Trophoblast cell (in vitro differentiated cells and primary cell): ENCODE data around the gene ZNF467.

Source experiments
- DNase-seq, 2 donors: peaks; one replicate each; pipeline ENCODE4 v3.0.0-alpha.2; 2016
- H2AFZ ChIP-seq: 2 replicates; pipeline ENCODE4 v1.6.1; 2013; ENCODE audit warnings: low read length, moderate library complexity, mild to moderate bottlenecking; ENCODE audit not compliant: insufficient read depth, poor library complexity
- H2AK5ac ChIP-seq: 2 replicates; pipeline ENCODE4 v1.6.1; 2013; ENCODE audit warnings: mild to moderate bottlenecking, low read length
- H2BK120ac ChIP-seq: 2 replicates; pipeline ENCODE4 v1.6.1; 2013; ENCODE audit warnings: low read length, mild to moderate bottlenecking, moderate library complexity; ENCODE audit not compliant: insufficient read depth, poor library complexity
- H2BK12ac ChIP-seq: 2 replicates; pipeline ENCODE4 v1.6.1; 2013; ENCODE audit warnings: mild to moderate bottlenecking, low read length, moderate library complexity
- H2BK5ac ChIP-seq: 2 replicates; pipeline ENCODE4 v1.6.1; 2013; ENCODE audit warnings: low read length, low read depth, moderate library complexity, mild to moderate bottlenecking; ENCODE audit not compliant: poor library complexity
- H3K14ac ChIP-seq: 2 replicates; pipeline ENCODE4 v1.6.1; 2013; ENCODE audit warnings: mild to moderate bottlenecking, low read length
- H3K18ac ChIP-seq: 2 replicates; pipeline ENCODE4 v1.6.1; 2013; ENCODE audit warnings: mild to moderate bottlenecking, low read length
- H3K23ac ChIP-seq: 2 replicates; pipeline ENCODE4 v1.6.1; 2013; ENCODE audit warnings: low read length
- H3K27ac ChIP-seq: 2 replicates; pipeline ENCODE4 v1.5.1; 2013; ENCODE audit warnings: low read depth, mild to moderate bottlenecking, inconsistent platforms, low read length, moderate library complexity
- H3K27me3 ChIP-seq: 2 replicates; pipeline ENCODE4 v1.6.1; 2013; ENCODE audit warnings: inconsistent platforms, mild to moderate bottlenecking, low read length, moderate library complexity; ENCODE audit not compliant: insufficient read depth
- H3K36me3 ChIP-seq, 2 experiments: 1 replicate in 1 of 2; 2 replicates in 1 of 2; pipeline ENCODE4 v1.6.1; 2013; ENCODE audit warnings: low read length in 2 of 2, mild to moderate bottlenecking in 2 of 2, moderate library complexity in 1 of 2; ENCODE audit not compliant: insufficient read depth in 2 of 2, control insufficient read depth in 1 of 2
- H3K4ac ChIP-seq: 2 replicates; pipeline ENCODE4 v1.6.1; 2013; ENCODE audit warnings: low read depth, mild to moderate bottlenecking, low read length, moderate library complexity
- H3K4me1 ChIP-seq, 2 experiments: 1 replicate in 1 of 2; 2 replicates in 1 of 2; pipeline ENCODE4 v1.6.1; 2013; ENCODE audit warnings: low read length in 2 of 2, mild to moderate bottlenecking in 2 of 2, moderate library complexity in 1 of 2; ENCODE audit not compliant: insufficient read depth in 2 of 2, control insufficient read depth in 1 of 2
- H3K4me2 ChIP-seq: 2 replicates; pipeline ENCODE4 v1.6.1; 2013; ENCODE audit warnings: inconsistent platforms, mild to moderate bottlenecking, low read length, moderate library complexity
- H3K4me3 ChIP-seq: 2 replicates; pipeline ENCODE4 v1.5.1; 2013; ENCODE audit warnings: mild to moderate bottlenecking, low read depth, low read length, inconsistent platforms
- H3K79me1 ChIP-seq: one replicate; pipeline ENCODE4 v1.6.1; 2013; ENCODE audit warnings: low read length
- H3K79me2 ChIP-seq: 2 replicates; pipeline ENCODE4 v1.6.1; 2013; ENCODE audit warnings: low read length, mild to moderate bottlenecking; ENCODE audit not compliant: control insufficient read depth, insufficient read depth, poor library complexity
- H3K9ac ChIP-seq: 2 replicates; pipeline ENCODE4 v1.6.1; 2013; ENCODE audit warnings: mild to moderate bottlenecking, low read length
- H3K9me3 ChIP-seq: 2 replicates; pipeline ENCODE4 v1.6.1; 2013; ENCODE audit warnings: low read depth, mild to moderate bottlenecking, control low read depth, inconsistent platforms, low read length; ENCODE audit not compliant: insufficient read depth
- H4K12ac ChIP-seq: 2 replicates; pipeline ENCODE4 v1.6.1; 2013; ENCODE audit warnings: low read depth, mild to moderate bottlenecking, low read length, moderate library complexity
- H4K8ac ChIP-seq: 2 replicates; pipeline ENCODE4 v1.6.1; 2013; ENCODE audit warnings: low read depth, mild to moderate bottlenecking, low read length, moderate library complexity
- H4K91ac ChIP-seq: one replicate; pipeline ENCODE4 v1.6.1; 2013; ENCODE audit warnings: low read depth, mild to moderate bottlenecking, low read length, moderate library complexity
- WGBS: extraction: QIAGEN DNeasy Blood & Tissue Kit; methylation state at CpG from one replicate; pipeline ENCODE4 v1.1.7; 2013; ENCODE audit warnings: missing lambda C conversion rate; ENCODE audit not compliant: insufficient read length, insufficient coverage; ENCODE audit errors: extremely low coverage; 5-methylcytosine and 5-hydroxymethylcytosine counted together

ZNF467 gene

DNA sequence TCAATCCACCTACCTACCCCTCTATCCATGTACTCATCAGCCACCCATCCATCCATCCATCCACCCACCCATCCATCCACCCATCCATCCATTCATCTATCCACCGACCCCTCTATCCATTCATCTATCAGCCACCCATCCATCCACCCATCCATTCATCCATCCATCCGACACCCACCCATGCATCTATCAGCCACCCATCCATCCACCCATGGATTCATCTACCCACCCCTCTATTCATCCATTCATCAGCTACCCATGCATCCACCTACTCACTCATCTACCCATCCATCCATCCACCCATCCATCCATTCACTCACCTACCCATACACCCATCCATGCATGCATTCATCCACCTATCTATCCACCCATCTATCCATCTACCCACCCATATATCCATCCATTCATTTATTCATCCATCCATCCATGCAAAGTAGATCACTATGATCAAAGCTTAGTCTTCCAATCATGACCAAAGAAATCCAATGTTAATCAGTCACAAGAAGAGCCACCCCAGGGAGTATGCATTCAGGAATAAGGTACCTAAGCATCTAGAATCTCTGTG is 27.7 kb upstream of the ZNF467 start:
- no peaks in the 10 kb centered on the region for H3K79me2 ChIP-seq
- H3K18ac ChIP-seq: no peak overlapping the region
- no peaks in the 10 kb centered on the region for H3K27me3 ChIP-seq
- no peak for DNase-seq
- H3K27ac ChIP-seq: no peak overlapping the region
- no peak overlapping the region for H3K4me3 ChIP-seq
- H2BK120ac ChIP-seq: no peak overlapping the region
- no peaks in the 10 kb centered on the region for H3K36me3 ChIP-seq
- H2BK5ac ChIP-seq: no peak overlapping the region
- no peaks in the 10 kb centered on the region for H3K9me3 ChIP-seq
- no peak overlapping the region for H3K23ac ChIP-seq
- H3K79me1 ChIP-seq: no peaks in the 10 kb centered on the region
- no peak overlapping the region for H4K8ac ChIP-seq
- 94% methylated on average over 2 of the region's 2 CpGs for WGBS
- H4K12ac ChIP-seq: no peak overlapping the region
- no peak overlapping the region for H2BK12ac ChIP-seq
- H3K9ac ChIP-seq: no peak overlapping the region
- H3K4me2 ChIP-seq: no peak overlapping the region
- H3K14ac ChIP-seq: no peak overlapping the region
- H2AK5ac ChIP-seq: no peak overlapping the region
- H3K4ac ChIP-seq: no peak overlapping the region
- H4K91ac ChIP-seq: no peak overlapping the region
- H3K4me1 ChIP-seq: no peaks in the 10 kb centered on the region
- no peak overlapping the region for H2AFZ ChIP-seq

DNA sequence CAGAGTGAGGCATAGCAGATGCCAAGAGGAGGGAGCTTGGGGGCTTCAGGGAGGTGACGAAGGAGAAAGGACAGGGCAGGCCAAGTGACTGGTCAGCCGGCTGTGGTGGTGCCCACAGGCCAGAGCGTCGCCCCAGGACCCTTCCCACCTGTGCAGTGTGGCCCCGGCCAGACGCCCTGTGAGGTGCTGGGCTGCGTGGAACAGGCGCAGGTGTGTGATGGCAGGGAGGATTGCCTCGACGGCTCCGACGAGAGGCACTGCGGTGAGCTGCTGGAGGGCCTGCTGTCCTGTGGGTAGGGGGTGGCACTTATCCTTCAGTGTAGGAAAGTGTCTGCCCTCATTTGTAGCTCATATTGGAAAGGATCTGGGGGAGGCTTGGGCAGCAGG is 26.8 kb upstream of the ZNF467 start:
- H3K4me2 ChIP-seq: no peak overlapping the region
- no peaks in the 10 kb centered on the region for H3K9me3 ChIP-seq
- H4K8ac ChIP-seq: no peak overlapping the region
- no peak overlapping the region for H3K18ac ChIP-seq
- no peaks in the 10 kb centered on the region for H3K4me1 ChIP-seq
- no peaks in the 10 kb centered on the region for H3K27me3 ChIP-seq
- H2BK5ac ChIP-seq: no peak overlapping the region
- H3K36me3 ChIP-seq: no peaks in the 10 kb centered on the region
- H3K27ac ChIP-seq: no peak overlapping the region
- peak overlapping the region; percentile 40 for H3K4me3 ChIP-seq
- no peak overlapping the region for H2AFZ ChIP-seq
- H3K14ac ChIP-seq: no peak overlapping the region
- no peak overlapping the region for H2BK12ac ChIP-seq
- no peak overlapping the region for H3K23ac ChIP-seq
- H2AK5ac ChIP-seq: no peak overlapping the region
- no CpG with 5 or more reads among the region's 13 CpGs for WGBS
- H4K12ac ChIP-seq: no peak overlapping the region
- no peaks in the 10 kb centered on the region for H3K79me1 ChIP-seq
- H2BK120ac ChIP-seq: no peak overlapping the region
- no peak for DNase-seq
- no peak overlapping the region for H4K91ac ChIP-seq
- H3K79me2 ChIP-seq: no peaks in the 10 kb centered on the region
- no peak overlapping the region for H3K4ac ChIP-seq
- H3K9ac ChIP-seq: no peak overlapping the region

DNA sequence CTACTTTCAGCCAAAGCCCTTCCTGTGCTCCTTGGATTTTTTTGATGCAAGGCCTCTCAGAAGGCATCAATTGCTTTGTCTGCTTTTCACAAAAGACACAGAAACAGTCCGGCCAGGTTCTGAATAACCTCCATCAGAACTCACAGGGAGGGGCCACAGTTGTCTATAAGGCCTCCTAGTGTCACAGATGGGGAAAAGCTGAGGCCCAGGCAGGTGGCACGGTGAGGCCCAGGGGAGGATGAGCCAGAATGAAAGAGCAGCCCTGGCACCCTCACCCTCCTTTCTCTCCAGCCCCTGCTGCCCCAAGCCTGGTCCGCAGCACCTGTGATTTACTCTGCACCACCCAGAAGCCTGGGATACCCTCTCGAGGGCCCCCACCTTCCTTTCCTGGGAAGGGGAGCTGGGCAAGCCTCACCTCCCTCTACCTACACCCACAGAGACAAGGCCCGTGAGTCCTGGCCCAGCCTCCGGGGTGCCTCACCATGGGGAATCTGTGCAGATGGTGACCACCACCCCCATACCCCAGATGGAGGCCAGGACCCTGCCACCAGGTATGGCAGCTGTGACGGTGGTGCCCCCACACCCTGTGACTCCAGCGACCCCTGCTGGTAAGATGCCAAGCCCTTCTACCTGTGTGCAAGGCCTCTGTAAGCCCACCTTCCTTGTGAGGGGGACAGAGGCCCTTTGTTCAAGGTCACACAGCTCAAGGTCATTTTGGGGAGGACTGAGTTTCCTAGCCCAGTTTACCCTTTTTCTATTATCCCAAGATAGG is 26.2 kb upstream of the ZNF467 start:
- no peak overlapping the region for H4K8ac ChIP-seq
- no peak overlapping the region for H3K9ac ChIP-seq
- H3K23ac ChIP-seq: no peak overlapping the region
- peak in 1 of 2 donors; percentile 13 for DNase-seq
- H2BK12ac ChIP-seq: no peak overlapping the region
- H2BK120ac ChIP-seq: no peak overlapping the region
- no peaks in the 10 kb centered on the region for H3K79me1 ChIP-seq
- H3K4ac ChIP-seq: no peak overlapping the region
- no peak overlapping the region for H2AK5ac ChIP-seq
- H3K36me3 ChIP-seq: no peaks in the 10 kb centered on the region
- H4K91ac ChIP-seq: no peak overlapping the region
- no peak overlapping the region for H3K18ac ChIP-seq
- no peak overlapping the region for H3K14ac ChIP-seq
- H3K27me3 ChIP-seq: no peaks in the 10 kb centered on the region
- no peaks in the 10 kb centered on the region for H3K4me1 ChIP-seq
- no peak overlapping the region for H2BK5ac ChIP-seq
- no peak overlapping the region for H3K27ac ChIP-seq
- H3K79me2 ChIP-seq: no peaks in the 10 kb centered on the region
- no peak overlapping the region for H3K4me2 ChIP-seq
- no peak overlapping the region for H4K12ac ChIP-seq
- H2AFZ ChIP-seq: no peak overlapping the region
- no CpG with 5 or more reads among the region's 8 CpGs for WGBS
- no peaks in the 10 kb centered on the region for H3K9me3 ChIP-seq
- H3K4me3 ChIP-seq: no peak overlapping the region

DNA sequence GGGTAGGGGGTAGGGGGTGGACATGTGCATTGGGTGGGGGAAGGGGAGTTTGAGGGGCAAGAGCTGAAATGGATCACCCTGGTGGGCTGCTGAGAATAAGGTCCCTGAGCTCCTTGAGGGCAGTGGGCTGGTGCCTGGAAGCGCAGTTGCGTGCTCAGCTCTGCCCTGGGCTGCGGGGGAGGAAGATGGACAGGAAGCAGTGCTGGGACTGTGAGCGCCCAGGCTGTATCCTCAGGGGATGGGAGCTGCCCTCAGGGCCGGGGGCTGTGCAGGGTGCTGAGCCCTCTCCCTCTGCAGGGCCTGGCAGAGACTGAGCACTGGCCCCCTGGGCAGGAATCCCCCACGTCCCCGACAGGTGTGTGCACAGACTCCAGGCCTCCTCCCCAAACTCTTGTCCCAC is 24.4 kb upstream of the ZNF467 start:
- H4K91ac ChIP-seq: no peak overlapping the region
- no peak overlapping the region for H3K9ac ChIP-seq
- no peaks in the 10 kb centered on the region for H3K4me1 ChIP-seq
- DNase-seq: no peak
- no peaks in the 10 kb centered on the region for H3K79me2 ChIP-seq
- H3K27me3 ChIP-seq: no peaks in the 10 kb centered on the region
- H3K18ac ChIP-seq: no peak overlapping the region
- WGBS: no CpG with 5 or more reads among the region's 7 CpGs
- no peak overlapping the region for H2BK5ac ChIP-seq
- no peak overlapping the region for H3K4me2 ChIP-seq
- no peak overlapping the region for H4K12ac ChIP-seq
- H3K36me3 ChIP-seq: no peaks in the 10 kb centered on the region
- no peak overlapping the region for H2AFZ ChIP-seq
- no peak overlapping the region for H3K27ac ChIP-seq
- no peak overlapping the region for H3K4ac ChIP-seq
- H2BK120ac ChIP-seq: no peak overlapping the region
- no peak overlapping the region for H3K14ac ChIP-seq
- H3K23ac ChIP-seq: no peak overlapping the region
- H4K8ac ChIP-seq: no peak overlapping the region
- H2BK12ac ChIP-seq: no peak overlapping the region
- H3K79me1 ChIP-seq: no peaks in the 10 kb centered on the region
- no peak overlapping the region for H2AK5ac ChIP-seq
- H3K9me3 ChIP-seq: no peaks in the 10 kb centered on the region
- no peak overlapping the region for H3K4me3 ChIP-seq
